HG02610 (cell line): Measurements from ENCODE around the gene PSME2.
A peak's percentile ranks its signal among the peaks of the same experiment; 100 is the strongest.

Experiments used
- ATAC-seq: cut with Tn5 transposase; IDR thresholded peaks from one replicate; pipeline ENCODE4 v1.9.1; 2021; ENCODE audit warnings: mild to moderate bottlenecking, moderate library complexity; ENCODE audit not compliant: unreplicated experiment

PSME2 gene

GRCh38 chr14:24156840-24157239, 10.4 kb upstream of the PSME2 start:
- ATAC-seq = no peak

DNA sequence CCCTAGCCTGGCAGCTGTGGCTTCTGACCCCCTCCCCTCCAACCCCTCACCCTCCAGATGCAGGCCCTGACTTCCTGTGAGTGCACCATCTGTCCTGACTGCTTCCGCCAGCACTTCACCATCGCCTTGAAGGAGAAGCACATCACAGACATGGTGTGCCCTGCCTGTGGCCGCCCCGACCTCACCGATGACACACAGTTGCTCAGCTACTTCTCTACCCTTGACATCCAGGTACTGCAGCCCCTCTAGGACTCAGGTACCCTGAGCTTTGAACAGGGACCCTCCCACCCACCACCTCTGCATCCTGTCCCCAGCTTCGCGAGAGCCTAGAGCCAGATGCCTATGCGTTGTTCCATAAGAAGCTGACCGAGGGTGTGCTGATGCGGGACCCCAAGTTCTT, 8.7 kb upstream of the PSME2 start:
- no peak for ATAC-seq

DNA sequence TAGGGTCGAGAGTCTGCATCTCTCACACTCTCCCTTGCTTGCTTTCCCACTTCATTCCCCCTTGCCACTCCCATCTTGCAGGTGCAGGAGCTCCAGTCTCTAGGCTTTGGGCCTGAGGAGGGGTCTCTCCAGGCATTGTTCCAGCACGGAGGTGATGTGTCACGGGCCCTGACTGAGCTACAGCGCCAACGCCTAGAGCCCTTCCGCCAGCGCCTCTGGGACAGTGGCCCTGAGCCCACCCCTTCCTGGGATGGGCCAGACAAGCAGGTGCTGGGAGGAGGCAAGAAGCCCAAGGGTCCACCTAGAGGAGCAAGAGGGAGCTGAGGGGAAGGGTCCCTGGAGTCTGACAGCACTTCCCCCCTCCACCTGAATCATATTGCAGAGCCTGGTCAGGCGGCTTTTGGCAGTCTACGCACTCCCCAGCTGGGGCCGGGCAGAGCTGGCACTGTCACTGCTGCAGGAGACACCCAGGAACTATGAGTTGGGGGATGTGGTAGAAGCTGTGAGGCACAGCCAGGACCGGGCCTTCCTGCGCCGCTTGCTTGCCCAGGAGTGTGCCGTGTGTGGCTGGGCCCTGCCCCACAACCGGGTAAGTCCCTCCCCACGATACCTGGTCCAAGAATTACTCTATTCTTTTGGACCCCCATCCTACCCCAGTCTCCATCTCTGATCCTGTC, 5.1 kb upstream of the PSME2 start:
- no peak for ATAC-seq

DNA sequence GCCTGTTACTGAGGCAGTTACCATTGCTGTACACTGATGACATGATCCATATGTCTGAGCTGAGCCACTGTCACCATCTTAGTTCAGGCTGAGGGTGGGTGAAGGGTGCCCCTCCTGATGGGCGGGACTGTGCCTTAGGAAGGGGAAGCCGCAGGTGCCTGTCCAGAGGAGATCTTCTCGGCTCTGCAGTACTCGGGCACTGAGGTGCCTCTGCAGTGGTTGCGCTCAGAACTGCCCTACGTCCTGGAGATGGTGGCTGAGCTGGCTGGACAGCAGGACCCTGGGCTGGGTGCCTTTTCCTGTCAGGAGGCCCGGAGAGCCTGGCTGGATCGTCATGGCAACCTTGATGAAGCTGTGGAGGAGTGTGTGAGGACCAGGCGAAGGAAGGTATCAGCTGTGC, 4.6 kb upstream of the PSME2 start:
- no peak for ATAC-seq

GRCh38 chr14:24150567-24150966, 4.2 kb upstream of the PSME2 start:
- no peak for ATAC-seq

GRCh38 chr14:24150061-24150460, 3.7 kb upstream of the PSME2 start:
- no peak for ATAC-seq

GRCh38 chr14:24149302-24149969, 3.0 kb upstream of the PSME2 start:
- no peak for ATAC-seq

- no peak for ATAC-seq
Measured at GRCh38 chr14:24147761-24148428, 1.5 kb upstream of the PSME2 start.

- peak; percentile 88 for ATAC-seq
Measured at GRCh38 chr14:24146978-24147760, 759 bp upstream of the PSME2 start, which contains the start of gene RNF31. Gene RNF31, plus strand, starts transcription at chr14:24147498. Its CDS starts 201 bp downstream, at chr14:24147699.

- ATAC-seq = no peak
Measured at GRCh38 chr14:24145690-24146452, 539 bp downstream of the PSME2 start.

DNA sequence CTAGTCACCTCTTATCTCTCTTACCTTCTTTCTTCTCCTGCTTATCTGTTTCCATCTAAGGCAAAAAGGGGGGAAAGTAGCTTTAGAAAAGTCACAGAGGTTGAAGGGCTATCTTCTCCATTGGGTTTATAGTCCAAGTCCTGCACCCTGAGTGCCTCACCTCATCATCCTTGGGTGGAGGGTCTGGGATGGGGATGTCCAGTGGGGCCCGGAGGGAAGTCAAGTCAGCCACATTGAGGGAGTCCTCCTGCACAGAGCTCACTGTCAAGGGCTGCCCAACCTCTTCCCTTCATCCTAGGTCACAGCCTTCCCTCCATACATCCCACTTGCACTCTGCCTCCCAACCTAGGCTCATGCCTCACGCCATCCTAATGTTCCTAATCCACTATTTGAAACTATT, 1.2 kb downstream of the PSME2 start:
- no peak for ATAC-seq

- ATAC-seq = no peak
Measured at GRCh38 chr14:24144451-24144850, 2.0 kb downstream of the PSME2 start.

DNA sequence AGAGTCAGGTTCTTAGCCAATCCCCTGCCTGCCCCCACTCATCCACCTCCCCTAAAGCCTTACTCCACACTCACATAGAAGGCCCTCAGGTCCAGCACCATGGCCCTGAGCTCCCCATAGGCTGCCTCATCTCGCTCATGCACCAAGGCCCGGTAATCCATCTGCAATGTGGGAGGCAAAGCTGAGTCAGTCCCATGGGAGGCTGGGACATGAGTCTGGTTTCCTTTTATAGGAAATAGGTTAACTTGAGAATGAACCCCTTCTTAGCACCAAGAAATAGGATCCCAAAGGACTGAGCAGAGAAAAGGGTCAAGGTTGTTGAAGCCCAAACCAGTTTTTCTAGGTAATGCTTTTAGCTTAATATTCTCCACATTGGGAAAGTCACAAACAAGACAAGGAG, 2.9 kb downstream of the PSME2 start:
- no peak for ATAC-seq

- ATAC-seq = peak; percentile 88
Measured at GRCh38 chr14:24141097-24141880, 5.1 kb downstream of the PSME2 start, which contains the start of gene EMC9. Gene EMC9, minus strand, starts transcription at chr14:24141591. Its CDS starts 287 bp downstream, at chr14:24141304.

- ATAC-seq = no peak
Measured at GRCh38 chr14:24139272-24139934, 7.0 kb downstream of the PSME2 start.

GRCh38 chr14:24138396-24139271, 7.8 kb downstream of the PSME2 start:
- no peak for ATAC-seq

DNA sequence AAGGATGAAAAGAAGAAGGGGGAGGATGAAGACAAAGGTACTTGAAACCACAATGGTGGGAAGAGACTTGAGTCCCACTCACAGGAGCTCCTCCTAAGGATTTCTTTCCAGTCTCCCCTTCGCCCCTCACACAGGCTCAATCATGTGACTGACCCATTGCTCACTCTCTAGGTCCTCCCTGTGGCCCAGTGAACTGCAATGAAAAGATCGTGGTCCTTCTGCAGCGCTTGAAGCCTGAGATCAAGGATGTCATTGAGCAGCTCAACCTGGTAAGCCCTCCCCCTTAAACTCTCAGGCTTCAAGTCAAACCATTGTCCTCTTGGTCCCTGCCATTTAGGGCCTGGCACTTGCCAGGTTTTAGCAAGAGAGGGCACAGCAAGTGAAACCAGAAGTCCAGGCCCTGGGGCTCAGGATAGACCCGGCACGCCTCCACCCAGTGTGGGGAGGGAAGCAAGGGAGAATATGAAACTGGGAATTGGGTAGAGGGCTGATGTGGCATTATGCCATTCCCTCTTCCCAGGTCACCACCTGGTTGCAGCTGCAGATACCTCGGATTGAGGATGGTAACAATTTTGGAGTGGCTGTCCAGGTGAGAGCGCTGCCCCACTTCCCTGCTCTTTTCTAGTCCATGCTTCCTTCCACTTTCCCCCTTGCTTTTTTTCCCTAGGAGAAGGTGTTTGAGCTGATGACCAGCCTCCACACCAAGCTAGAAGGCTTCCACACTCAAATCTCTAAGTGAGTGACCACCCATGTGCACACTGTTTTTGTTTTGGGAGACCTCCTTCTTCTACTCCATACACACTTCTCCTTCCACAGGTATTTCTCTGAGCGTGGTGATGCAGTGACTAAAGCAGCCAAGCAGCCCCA, 8.6 kb downstream of the PSME2 start:
- ATAC-seq = no peak
